IMR-90 (cell line): ENCODE data around the gene EGLN3. TPM values are rescaled to one million over a fixed set of nuclear protein-coding genes. Genes with fewer than 3 reads are reported as not detected.

Source experiments
- ATAC-seq: fragments of 200-7000 bp; cut with Tn5 transposase; 2 replicates; pipeline ENCODE4 v1.9.1; 2020; ENCODE audit warnings: low read depth, mild to moderate bottlenecking, moderate library complexity
- BruUV-seq: library from RNA; stranded (reverse); fragments of 400-500 nt; replicated peaks from 2 replicates; lab custom pipeline; 2021; lab: Mats Ljungman, UMichigan
- CTCF ChIA-PET: fragments of 300-600 bp; formaldehyde crosslinking; extraction: SDS; loops from one replicate; lab custom pipeline; 2021; ENCODE audit warnings: antibody characterized with exemption; lab: Yijun Ruan, JAX
- POLR2A ChIA-PET: fragments of 300-600 bp; sonication (Branson Sonifier 250); formaldehyde crosslinking; loops from one replicate; lab custom pipeline; 2022; ENCODE audit warnings: antibody characterized with exemption; ENCODE audit not compliant: unreplicated experiment; lab: Charles Lee
- DNase-seq: peaks from one replicate; pipeline ENCODE4 v3.0.0; 2013
- H2AFZ ChIP-seq: replicated peaks from 2 replicates; pipeline ENCODE3; 2013; ENCODE audit warnings: low read length, mild to moderate bottlenecking; ENCODE audit not compliant: poor library complexity
- H2AK5ac ChIP-seq: 2 replicates; pipeline ENCODE4 v1.6.1; 2013; ENCODE audit warnings: low read depth, low read length, inconsistent platforms
- H2AK9ac ChIP-seq: replicated peaks from 2 replicates; pipeline ENCODE3; 2013; ENCODE audit warnings: mild to moderate bottlenecking, low read depth, low read length, moderate library complexity; ENCODE audit not compliant: poor library complexity
- H2BK120ac ChIP-seq: 2 replicates; pipeline ENCODE4 v1.6.1; 2013; ENCODE audit warnings: low read depth, low read length, inconsistent platforms
- H2BK15ac ChIP-seq: 3 replicates; pipeline ENCODE4 v1.6.1; 2013; ENCODE audit warnings: low read depth, low read length, inconsistent platforms
- H2BK20ac ChIP-seq: 2 replicates; pipeline ENCODE4 v1.6.1; 2013; ENCODE audit warnings: low read depth, mild to moderate bottlenecking, inconsistent platforms, low read length, moderate library complexity
- H2BK5ac ChIP-seq: 2 replicates; pipeline ENCODE4 v1.6.1; 2013; ENCODE audit warnings: mild to moderate bottlenecking, low read depth, low read length, inconsistent platforms; ENCODE audit not compliant: poor library complexity, severe bottlenecking
- H3K14ac ChIP-seq: replicated peaks from 2 replicates; pipeline ENCODE4 v1.6.1; 2013; ENCODE audit warnings: low read depth, low read length, inconsistent platforms
- H3K18ac ChIP-seq: 2 replicates; pipeline ENCODE4 v1.6.1; 2013; ENCODE audit warnings: low read depth, low read length, control low read depth
- H3K23ac ChIP-seq: 2 replicates; pipeline ENCODE4 v1.6.1; 2013; ENCODE audit warnings: low read depth, low read length, inconsistent platforms
- H3K27ac ChIP-seq: 2 replicates; pipeline ENCODE4 v1.5.1; 2013; ENCODE audit warnings: mild to moderate bottlenecking, control low read depth, low read length; ENCODE audit not compliant: insufficient read depth
- H3K27me3 ChIP-seq: 2 replicates; pipeline ENCODE4 v1.6.1; 2013; ENCODE audit warnings: low read length; ENCODE audit not compliant: control insufficient read depth, insufficient read depth
- H3K36me3 ChIP-seq: 2 replicates; pipeline ENCODE4 v1.6.1; 2013; ENCODE audit warnings: low read length, mixed read lengths; ENCODE audit not compliant: control insufficient read depth, insufficient read depth
- H3K4ac ChIP-seq: 2 replicates; pipeline ENCODE4 v1.6.1; 2013; ENCODE audit warnings: low read depth, low read length, inconsistent platforms
- H3K4me1 ChIP-seq: 2 replicates; pipeline ENCODE4 v1.6.1; 2013; ENCODE audit warnings: low read length, mixed read lengths; ENCODE audit not compliant: control insufficient read depth, insufficient read depth
- H3K4me2 ChIP-seq: 2 replicates; pipeline ENCODE4 v1.6.1; 2013; ENCODE audit warnings: low read depth, mild to moderate bottlenecking, control low read depth, low read length, moderate library complexity
- H3K4me3 ChIP-seq: 2 replicates; pipeline ENCODE4 v1.5.1; 2013; ENCODE audit warnings: low read depth, mild to moderate bottlenecking, control low read depth, low read length, moderate library complexity; ENCODE audit not compliant: insufficient read depth
- H3K56ac ChIP-seq: 2 replicates; pipeline ENCODE4 v1.6.1; 2013; ENCODE audit warnings: low read length, inconsistent platforms; ENCODE audit not compliant: insufficient read depth; ENCODE audit errors: extremely low read depth
- H3K79me1 ChIP-seq, 2 experiments: 2 replicates each; pipeline ENCODE4 v1.6.1; 2013; ENCODE audit warnings: low read length in 2 of 2, inconsistent platforms in 1 of 2, low read depth in 1 of 2
- H3K9ac ChIP-seq: 2 replicates; pipeline ENCODE4 v1.6.1; 2013; ENCODE audit warnings: low read depth, low read length, control low read depth
- H3K9me1 ChIP-seq: 2 replicates; pipeline ENCODE4 v1.6.1; 2013; ENCODE audit warnings: low read length, inconsistent platforms; ENCODE audit not compliant: insufficient read depth
- H3K9me3 ChIP-seq: 2 replicates; pipeline ENCODE4 v1.6.1; 2013; ENCODE audit warnings: low read length; ENCODE audit not compliant: control insufficient read depth, insufficient read depth
- H4K20me1 ChIP-seq: 2 replicates; pipeline ENCODE4 v1.6.1; 2013; ENCODE audit warnings: low read length, inconsistent platforms; ENCODE audit not compliant: insufficient read depth
- H4K5ac ChIP-seq: 2 replicates; pipeline ENCODE4 v1.6.1; 2013; ENCODE audit warnings: mild to moderate bottlenecking, low read depth, low read length, control low read depth
- H4K8ac ChIP-seq, 2 experiments: 2 replicates each; pipeline ENCODE4 v1.6.1; 2013; ENCODE audit warnings: low read depth in 2 of 2, low read length in 2 of 2, control low read depth in 1 of 2, inconsistent platforms in 1 of 2
- H4K91ac ChIP-seq: 2 replicates; pipeline ENCODE4 v1.6.1; 2013; ENCODE audit warnings: low read depth, low read length, inconsistent platforms; ENCODE audit not compliant: insufficient read depth
- BHLHE40 ChIP-seq: fragments of 150-350 bp; IDR thresholded peaks from 2 replicates; pipeline ENCODE4 v1.6.1; 2016; ENCODE audit warnings: mild to moderate bottlenecking, low read depth, low read length
- CEBPB ChIP-seq: IDR thresholded peaks from 2 replicates; pipeline ENCODE4 v1.6.1; 2012; ENCODE audit warnings: low read depth, low read length, improper control_type of control experiment
- CHD1 ChIP-seq: IDR thresholded peaks from 2 replicates; pipeline ENCODE4 v1.6.1; 2012; ENCODE audit warnings: low read depth, low read length, improper control_type of control experiment
- CTCF ChIP-seq: conservative IDR thresholded peaks from 2 replicates; pipeline ENCODE4 v1.5.1; 2012; ENCODE audit warnings: mild to moderate bottlenecking, low read depth, low read length, improper control_type of control experiment
- ELK1 ChIP-seq: fragments of 150-350 bp; IDR thresholded peaks from 2 replicates; pipeline ENCODE4 v1.6.1; 2016; ENCODE audit warnings: low read depth, mild to moderate bottlenecking, low read length, moderate library complexity, borderline replicate concordance
- FOS ChIP-seq: fragments of 150-350 bp; IDR thresholded peaks from 2 replicates; pipeline ENCODE4 v1.6.1; 2016; ENCODE audit warnings: low read depth, low read length
- MAFK ChIP-seq: IDR thresholded peaks from 2 replicates; pipeline ENCODE4 v1.6.1; 2012; ENCODE audit warnings: low read depth, low read length, improper control_type of control experiment
- MAZ ChIP-seq: IDR thresholded peaks from 2 replicates; pipeline ENCODE4 v1.6.1; 2012; ENCODE audit warnings: low read depth, mild to moderate bottlenecking, low read length, improper control_type of control experiment, moderate library complexity, borderline replicate concordance
- MXI1 ChIP-seq: IDR thresholded peaks from 2 replicates; pipeline ENCODE4 v1.6.1; 2012; ENCODE audit warnings: low read depth, mild to moderate bottlenecking, low read length, moderate library complexity, borderline replicate concordance
- NFE2L2 ChIP-seq: fragments of 150-350 bp; IDR thresholded peaks from 2 replicates; pipeline ENCODE4 v1.6.1; 2016; ENCODE audit warnings: low read depth, mild to moderate bottlenecking, low read length
- POLR2A ChIP-seq: IDR thresholded peaks from 2 replicates; pipeline ENCODE4 v1.6.1; 2012; ENCODE audit warnings: mild to moderate bottlenecking, low read depth, low read length
- RAD21 ChIP-seq: IDR thresholded peaks from 2 replicates; pipeline ENCODE4 v1.6.1; 2012; ENCODE audit warnings: low read length, improper control_type of control experiment
- RCOR1 ChIP-seq: IDR thresholded peaks from 2 replicates; pipeline ENCODE4 v1.6.1; 2012; ENCODE audit warnings: mild to moderate bottlenecking, low read length, improper control_type of control experiment; ENCODE audit not compliant: insufficient replicate concordance
- RFX5 ChIP-seq: IDR thresholded peaks from 2 replicates; pipeline ENCODE4 v1.8.0; 2012; ENCODE audit warnings: low read depth, mild to moderate bottlenecking, low read length, moderate library complexity
- SMC3 ChIP-seq: fragments of 150-350 bp; IDR thresholded peaks from 2 replicates; pipeline ENCODE4 v1.6.1; 2016; ENCODE audit warnings: low read depth, mild to moderate bottlenecking, antibody characterized with exemption, low read length, moderate library complexity
- USF2 ChIP-seq: fragments of 150-350 bp; IDR thresholded peaks from 2 replicates; pipeline ENCODE4 v1.6.1; 2017; ENCODE audit warnings: mild to moderate bottlenecking, antibody characterized with exemption, low read length, low read depth
- WGBS, 2 experiments: methylation state at CpG; one replicate each; pipeline versions ENCODE4 v1.1.5 to v1.1.7; 2013; ENCODE audit warnings: missing lambda C conversion rate in 2 of 2; ENCODE audit not compliant: insufficient read length in 1 of 2; ENCODE audit errors: extremely low coverage in 2 of 2; 5-methylcytosine and 5-hydroxymethylcytosine counted together
- dilution Hi-C: fragments of 300-500 bp; cut with HindIII; formaldehyde crosslinking; loops from one replicate; pipeline ENCODE4 v1.14.3; 2018; ENCODE audit warnings: low sequenced_read_pairs; ENCODE audit not compliant: unreplicated experiment
- in situ Hi-C: fragments of 300-500 bp; cut with MboI; formaldehyde crosslinking; loops from 3 replicates; pipeline ENCODE4 v1.14.3; 2019; ENCODE audit warnings: low sequenced_read_pairs, inconsistent platforms, mixed read lengths
- intact Hi-C: fragments of 100-400 bp; cut with micrococcal nuclease; formaldehyde crosslinking; loops from 2 replicates; pipeline ENCODE4 v1.10.0; 2022
- polyA plus RNA-seq, 3 experiments: library from polyadenylated mRNA; depleted of rRNA; stranded (reverse); fragments of >200 nt; gene quantifications; 2 replicates each; pipeline ENCODE4 v1.2.3, GENCODE V29; 2012; ENCODE audit warnings: low replicate concordance in 1 of 3
- total RNA-seq: library from RNA; depleted of rRNA; stranded (reverse); fragments of >200 nt; gene quantifications from 2 replicates; pipeline ENCODE4 v1.2.3, GENCODE V29; 2012

EGLN3 gene
- total and polyA plus RNA-seq, 2 of the 4 experiments (the other 2 are of a cell fraction): under 0.01 to 0.03 TPM

GRCh38 chr14:33958605-33959226, 7.8 kb upstream of the EGLN3 start:
- Histone ChIP-seq H3K9me3 (no peaks in the 10 kb centered on the region; the same call in 1 of the 2 replicates), H3K4me2 (no peak overlapping the region), H4K91ac (no peak overlapping the region), H3K4me3 (no peak overlapping the region), H3K27me3 (no peaks in the 10 kb centered on the region), H2BK15ac (no peak overlapping the region), H2AK9ac (no peak overlapping the region), H3K4me1 (no peaks in the 10 kb centered on the region), H2BK120ac (no peak overlapping the region), H3K4ac (no peak overlapping the region), H2AK5ac (no peak overlapping the region), H3K18ac (no peak overlapping the region), H3K36me3 (no peaks in the 10 kb centered on the region), H3K23ac (no peak overlapping the region), H3K27ac (no peak overlapping the region), H2AFZ (no peak overlapping the region), H4K8ac (no peak overlapping the region), H3K79me1 (no peaks in the 10 kb centered on the region), H3K9me1 (no peaks in the 10 kb centered on the region), H4K5ac (no peak overlapping the region), H4K20me1 (no peaks in the 10 kb centered on the region), H3K9ac (no peak overlapping the region), H3K14ac (no peak overlapping the region), H3K56ac (no peak overlapping the region), H2BK20ac (no peak overlapping the region), H2BK5ac (no peak overlapping the region)
- no TSS peak for BruUV-seq
- ChIA-PET POLR2A (no interaction called here), CTCF (interaction anchor here (1.5 kb wide), 1 partner anchor 10 kb away, joined by 5 read pairs; no protein-coding TSS in a partner anchor)
- DNase-seq (no peak), ATAC-seq (no peak)
- WGBS, 2 experiments: 64% methylated on average over 2 of the region's 7 CpGs; no CpG with 5 or more reads in 1 of the 2 experiments
- TF ChIP-seq CEBPB (no peak), MXI1 (no peak), RAD21 (no peak), FOS (no peak), CTCF (no peak), RFX5 (no peak), CHD1 (no peak), MAFK (no peak), POLR2A (no peak), USF2 (no peak), BHLHE40 (no peak), RCOR1 (no peak), MAZ (no peak), SMC3 (no peak), ELK1 (no peak), NFE2L2 (no peak)
- dilution Hi-C loops: no loop called here
- in situ Hi-C loops: no loop called here
- intact Hi-C loops: no loop called here
